Measurements from ENCODE around the gene TREML4.

The TREML4 gene

DNA sequence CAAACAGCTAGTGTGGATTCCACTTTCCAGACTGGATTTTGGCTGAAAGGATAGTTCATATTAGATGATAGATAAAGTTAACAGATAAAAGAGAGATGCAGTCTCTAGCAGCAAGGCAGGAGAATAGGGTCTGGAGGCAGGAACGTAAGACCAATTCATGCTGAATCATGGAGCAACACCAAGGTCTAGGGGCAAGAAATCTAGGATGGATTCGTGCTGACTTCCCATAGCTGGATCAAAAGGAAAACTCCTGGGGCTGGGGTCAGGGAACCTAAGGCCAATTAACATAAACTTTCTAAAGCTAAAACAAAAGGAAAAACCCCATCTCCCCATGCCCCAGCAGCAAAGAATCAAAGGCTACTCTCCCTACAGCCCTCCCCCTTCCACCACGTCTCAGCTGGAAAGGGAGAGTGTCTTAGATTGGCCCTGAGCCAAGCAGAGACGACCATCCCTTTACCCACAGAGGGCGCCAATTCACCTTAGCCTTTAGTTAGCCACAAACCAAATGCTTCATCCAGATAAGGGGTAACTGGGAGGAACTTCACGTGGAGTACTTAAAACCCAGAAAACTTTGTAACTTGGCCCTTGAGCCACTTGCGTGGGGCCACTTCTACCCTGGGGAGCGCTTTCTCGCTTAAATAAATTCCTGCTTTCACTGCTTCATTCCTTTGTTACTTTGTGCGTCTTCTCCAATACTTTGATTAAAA lies 50.7 kb downstream of the TREML4 start:
- H3K4me3 ChIP-seq (ENCODE audit: low read depth, low read length): no peak overlapping the region
- ChIA-PET POLR2A (interaction anchor here (1.1 to 1.3 kb wide), 2 partner anchors 42 to 207 kb away, joined by 3 to 5 read pairs; partner anchors contain the start of genes NFYA and OARD1), CTCF (interaction anchor here (0.6 to 3.3 kb wide), 30 partner anchors 8 to 1603 kb away, joined by 3 to 26 read pairs (median 4); partner anchors contain the start of gene TREML4)
- no peak overlapping the region for H3K27ac ChIP-seq (ENCODE audit: extremely low read depth, low read depth, low read length)
- no peaks in the 10 kb centered on the region for H3K4me1 ChIP-seq (ENCODE audit: control insufficient read depth, insufficient read depth, low read length)
- H3K9me3 ChIP-seq (ENCODE audit: control insufficient read depth, insufficient read depth, low read depth, low read length): no peaks in the 10 kb centered on the region
- no peaks in the 10 kb centered on the region for H3K36me3 ChIP-seq (ENCODE audit: control insufficient read depth in 2 of 2, insufficient read depth in 1 of 2, low read length in 2 of 2)
- TF ChIP-seq ZBTB17 (tag by site-specific recombination; IDR thresholded peaks at IDR 0.05) (peak; percentile 97), ZNF184 (tag by site-specific recombination; IDR thresholded peaks at IDR 0.05) (peak; percentile 85; the same call in 1 of the 2 replicates), ZNF629 (tag by site-specific recombination; IDR thresholded peaks at IDR 0.05) (no peak), WT1 (tag by site-specific recombination; IDR thresholded peaks at IDR 0.05) (peak; percentile 64), ZNF423 (tag by site-specific recombination; IDR thresholded peaks at IDR 0.05) (no peak), ZNF510 (tag by site-specific recombination; IDR thresholded peaks at IDR 0.05; ENCODE audit: insufficient replicate concordance) (no peak), ZNF169 (tag by site-specific recombination; IDR thresholded peaks at IDR 0.05) (no peak), ZNF211 (tag by site-specific recombination; IDR thresholded peaks at IDR 0.05; ENCODE audit: low read depth) (no peak), ZNF791 (tag by site-specific recombination; IDR thresholded peaks at IDR 0.05) (no peak), MZF1 (tag by site-specific recombination; IDR thresholded peaks at IDR 0.05; ENCODE audit: borderline replicate concordance) (0 out of 2 replicates have a peak, but pooled peaks have one; percentile 21), EGR2 (tag by site-specific recombination; IDR thresholded peaks at IDR 0.05; ENCODE audit: low read depth) (no peak), ZIC2 (tag by site-specific recombination; IDR thresholded peaks at IDR 0.05) (peak; percentile 28; the same call in 1 of the 2 replicates), ZNF776 (tag by site-specific recombination; IDR thresholded peaks at IDR 0.05; ENCODE audit: borderline replicate concordance) (no peak), ZNF624 (tag by site-specific recombination; IDR thresholded peaks at IDR 0.05) (no peak), PRDM1 (tag by site-specific recombination; IDR thresholded peaks at IDR 0.05) (peak; percentile 67), KLF16 (tag by site-specific recombination; IDR thresholded peaks at IDR 0.05) (no peak), ZNF10 (tag by site-specific recombination; IDR thresholded peaks at IDR 0.05) (no peak), ZSCAN23 (tag by site-specific recombination; IDR thresholded peaks at IDR 0.05) (no peak), ZNF404 (tag by site-specific recombination; IDR thresholded peaks at IDR 0.05) (no peak)
- TF ChIP-seq, protein P1, sequence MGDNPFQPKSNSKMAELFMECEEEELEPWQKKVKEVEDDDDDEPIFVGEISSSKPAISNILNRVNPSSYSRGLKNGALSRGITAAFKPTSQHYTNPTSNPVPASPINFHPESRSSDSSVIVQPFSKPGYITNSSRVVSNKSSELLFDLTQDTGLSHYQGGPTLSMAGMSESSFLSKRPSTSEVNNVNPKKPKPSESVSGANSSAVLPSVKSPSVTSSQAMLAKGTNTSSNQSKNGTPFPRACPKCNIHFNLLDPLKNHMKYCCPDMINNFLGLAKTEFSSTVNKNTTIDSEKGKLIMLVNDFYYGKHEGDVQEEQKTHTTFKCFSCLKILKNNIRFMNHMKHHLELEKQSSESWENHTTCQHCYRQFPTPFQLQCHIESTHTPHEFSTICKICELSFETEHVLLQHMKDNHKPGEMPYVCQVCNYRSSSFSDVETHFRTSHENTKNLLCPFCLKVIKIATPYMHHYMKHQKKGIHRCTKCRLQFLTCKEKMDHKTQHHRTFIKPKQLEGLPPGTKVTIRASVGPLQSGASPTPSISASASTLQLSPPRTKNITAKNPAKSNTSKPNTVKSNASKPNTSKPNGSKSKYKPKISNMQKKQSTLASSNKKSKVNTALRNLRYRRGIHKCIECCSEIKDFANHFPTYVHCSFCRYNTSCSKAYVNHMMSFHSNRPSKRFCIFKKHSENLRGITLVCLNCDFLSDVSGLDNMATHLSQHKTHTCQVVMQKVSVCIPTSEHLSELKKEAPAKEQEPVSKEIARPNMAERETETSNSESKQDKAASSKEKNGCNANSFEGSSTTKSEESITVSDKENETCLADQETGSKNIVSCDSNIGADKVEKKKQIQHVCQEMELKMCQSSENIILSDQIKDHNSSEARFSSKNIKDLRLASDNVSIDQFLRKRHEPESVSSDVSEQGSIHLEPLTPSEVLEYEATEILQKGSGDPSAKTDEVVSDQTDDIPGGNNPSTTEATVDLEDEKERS (tag by site-specific recombination; IDR thresholded peaks at IDR 0.05): no peak
- TF ChIP-seq, protein P2, sequence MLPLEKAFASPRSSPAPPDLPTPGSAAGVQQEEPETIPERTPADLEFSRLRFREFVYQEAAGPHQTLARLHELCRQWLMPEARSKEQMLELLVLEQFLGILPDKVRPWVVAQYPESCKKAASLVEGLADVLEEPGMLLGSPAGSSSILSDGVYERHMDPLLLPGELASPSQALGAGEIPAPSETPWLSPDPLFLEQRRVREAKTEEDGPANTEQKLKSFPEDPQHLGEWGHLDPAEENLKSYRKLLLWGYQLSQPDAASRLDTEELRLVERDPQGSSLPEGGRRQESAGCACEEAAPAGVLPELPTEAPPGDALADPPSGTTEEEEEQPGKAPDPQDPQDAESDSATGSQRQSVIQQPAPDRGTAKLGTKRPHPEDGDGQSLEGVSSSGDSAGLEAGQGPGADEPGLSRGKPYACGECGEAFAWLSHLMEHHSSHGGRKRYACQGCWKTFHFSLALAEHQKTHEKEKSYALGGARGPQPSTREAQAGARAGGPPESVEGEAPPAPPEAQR (tag by site-specific recombination; IDR thresholded peaks at IDR 0.05): no peak
- TF ChIP-seq, protein P3, sequence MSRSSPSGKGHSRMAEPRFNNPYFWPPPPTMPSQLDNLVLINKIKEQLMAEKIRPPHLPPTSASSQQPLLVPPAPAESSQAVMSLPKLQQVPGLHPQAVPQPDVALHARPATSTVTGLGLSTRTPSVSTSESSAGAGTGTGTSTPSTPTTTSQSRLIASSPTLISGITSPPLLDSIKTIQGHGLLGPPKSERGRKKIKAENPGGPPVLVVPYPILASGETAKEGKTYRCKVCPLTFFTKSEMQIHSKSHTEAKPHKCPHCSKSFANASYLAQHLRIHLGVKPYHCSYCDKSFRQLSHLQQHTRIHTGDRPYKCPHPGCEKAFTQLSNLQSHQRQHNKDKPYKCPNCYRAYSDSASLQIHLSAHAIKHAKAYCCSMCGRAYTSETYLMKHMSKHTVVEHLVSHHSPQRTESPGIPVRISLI (tag by site-specific recombination; IDR thresholded peaks at IDR 0.05): no peak
- TF ChIP-seq, protein P4, sequence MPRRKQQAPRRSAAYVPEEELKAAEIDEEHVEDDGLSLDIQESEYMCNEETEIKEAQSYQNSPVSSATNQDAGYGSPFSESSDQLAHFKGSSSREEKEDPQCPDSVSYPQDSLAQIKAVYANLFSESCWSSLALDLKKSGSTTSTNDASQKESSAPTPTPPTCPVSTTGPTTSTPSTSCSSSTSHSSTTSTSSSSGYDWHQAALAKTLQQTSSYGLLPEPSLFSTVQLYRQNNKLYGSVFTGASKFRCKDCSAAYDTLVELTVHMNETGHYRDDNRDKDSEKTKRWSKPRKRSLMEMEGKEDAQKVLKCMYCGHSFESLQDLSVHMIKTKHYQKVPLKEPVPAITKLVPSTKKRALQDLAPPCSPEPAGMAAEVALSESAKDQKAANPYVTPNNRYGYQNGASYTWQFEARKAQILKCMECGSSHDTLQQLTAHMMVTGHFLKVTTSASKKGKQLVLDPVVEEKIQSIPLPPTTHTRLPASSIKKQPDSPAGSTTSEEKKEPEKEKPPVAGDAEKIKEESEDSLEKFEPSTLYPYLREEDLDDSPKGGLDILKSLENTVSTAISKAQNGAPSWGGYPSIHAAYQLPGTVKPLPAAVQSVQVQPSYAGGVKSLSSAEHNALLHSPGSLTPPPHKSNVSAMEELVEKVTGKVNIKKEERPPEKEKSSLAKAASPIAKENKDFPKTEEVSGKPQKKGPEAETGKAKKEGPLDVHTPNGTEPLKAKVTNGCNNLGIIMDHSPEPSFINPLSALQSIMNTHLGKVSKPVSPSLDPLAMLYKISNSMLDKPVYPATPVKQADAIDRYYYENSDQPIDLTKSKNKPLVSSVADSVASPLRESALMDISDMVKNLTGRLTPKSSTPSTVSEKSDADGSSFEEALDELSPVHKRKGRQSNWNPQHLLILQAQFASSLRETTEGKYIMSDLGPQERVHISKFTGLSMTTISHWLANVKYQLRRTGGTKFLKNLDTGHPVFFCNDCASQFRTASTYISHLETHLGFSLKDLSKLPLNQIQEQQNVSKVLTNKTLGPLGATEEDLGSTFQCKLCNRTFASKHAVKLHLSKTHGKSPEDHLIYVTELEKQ (tag by site-specific recombination; IDR thresholded peaks at IDR 0.05; ENCODE audit: borderline replicate concordance): no peak
- TF ChIP-seq, protein P5, sequence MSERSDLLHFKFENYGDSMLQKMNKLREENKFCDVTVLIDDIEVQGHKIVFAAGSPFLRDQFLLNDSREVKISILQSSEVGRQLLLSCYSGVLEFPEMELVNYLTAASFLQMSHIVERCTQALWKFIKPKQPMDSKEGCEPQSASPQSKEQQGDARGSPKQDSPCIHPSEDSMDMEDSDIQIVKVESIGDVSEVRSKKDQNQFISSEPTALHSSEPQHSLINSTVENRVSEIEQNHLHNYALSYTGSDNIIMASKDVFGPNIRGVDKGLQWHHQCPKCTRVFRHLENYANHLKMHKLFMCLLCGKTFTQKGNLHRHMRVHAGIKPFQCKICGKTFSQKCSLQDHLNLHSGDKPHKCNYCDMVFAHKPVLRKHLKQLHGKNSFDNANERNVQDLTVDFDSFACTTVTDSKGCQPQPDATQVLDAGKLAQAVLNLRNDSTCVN (tag by site-specific recombination; optimal IDR thresholded peaks at IDR 0.05): no peak
- TF ChIP-seq, protein P6, sequence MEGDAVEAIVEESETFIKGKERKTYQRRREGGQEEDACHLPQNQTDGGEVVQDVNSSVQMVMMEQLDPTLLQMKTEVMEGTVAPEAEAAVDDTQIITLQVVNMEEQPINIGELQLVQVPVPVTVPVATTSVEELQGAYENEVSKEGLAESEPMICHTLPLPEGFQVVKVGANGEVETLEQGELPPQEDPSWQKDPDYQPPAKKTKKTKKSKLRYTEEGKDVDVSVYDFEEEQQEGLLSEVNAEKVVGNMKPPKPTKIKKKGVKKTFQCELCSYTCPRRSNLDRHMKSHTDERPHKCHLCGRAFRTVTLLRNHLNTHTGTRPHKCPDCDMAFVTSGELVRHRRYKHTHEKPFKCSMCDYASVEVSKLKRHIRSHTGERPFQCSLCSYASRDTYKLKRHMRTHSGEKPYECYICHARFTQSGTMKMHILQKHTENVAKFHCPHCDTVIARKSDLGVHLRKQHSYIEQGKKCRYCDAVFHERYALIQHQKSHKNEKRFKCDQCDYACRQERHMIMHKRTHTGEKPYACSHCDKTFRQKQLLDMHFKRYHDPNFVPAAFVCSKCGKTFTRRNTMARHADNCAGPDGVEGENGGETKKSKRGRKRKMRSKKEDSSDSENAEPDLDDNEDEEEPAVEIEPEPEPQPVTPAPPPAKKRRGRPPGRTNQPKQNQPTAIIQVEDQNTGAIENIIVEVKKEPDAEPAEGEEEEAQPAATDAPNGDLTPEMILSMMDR (tag by site-specific recombination; IDR thresholded peaks at IDR 0.05): peak; percentile 73
